ENCODE results near the gene NOTUM.

The NOTUM gene

DNA sequence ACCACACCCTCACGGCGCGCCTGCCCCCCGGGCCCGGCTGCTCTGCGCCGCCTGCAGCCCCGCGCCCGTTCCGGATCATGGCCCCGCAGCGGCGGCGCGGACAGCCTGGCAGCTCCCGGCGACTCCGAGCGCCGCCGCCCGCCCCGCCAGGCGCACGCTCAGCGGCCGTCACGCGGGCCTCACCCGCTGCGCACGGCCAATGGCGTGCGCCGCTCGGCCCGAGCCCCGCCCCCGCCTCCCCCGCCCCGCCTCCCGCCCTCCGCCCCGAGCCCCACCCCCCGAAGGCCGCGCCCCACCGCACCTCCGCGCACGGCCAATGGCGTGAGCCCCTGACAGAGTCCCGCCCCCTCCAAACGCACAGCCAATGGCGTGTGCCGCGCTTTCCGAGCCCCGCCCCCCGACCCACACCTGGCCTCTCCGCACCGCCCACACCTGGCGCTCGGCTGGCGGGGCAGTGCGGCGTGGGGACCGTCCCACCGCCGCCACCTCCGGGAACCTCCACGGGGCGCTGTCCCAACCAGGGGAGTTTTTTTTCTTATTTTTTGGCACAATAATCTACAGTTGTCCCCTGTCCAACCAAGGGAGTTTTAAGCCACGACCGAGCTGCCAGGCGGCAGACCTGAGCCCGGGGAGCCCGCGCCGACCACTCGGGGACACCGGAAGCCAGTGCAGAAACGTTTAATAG is 49.6 kb downstream of the NOTUM start, which contains the start of gene PCYT2:
TSS of gene PCYT2 (minus strand) at position 123 of the 685 bp plus-strand sequence. CDS start at position 79, 44 bp downstream.
- no peaks in the 10 kb centered on the region for H3K27me3 Mint-ChIP-seq (ENCODE audit: low read depth)
- peaks cover 17% of the 10 kb centered on the region for H3K36me3 Mint-ChIP-seq (ENCODE audit: low read depth)
- H3K4me1 Mint-ChIP-seq (ENCODE audit: low read depth), result peaks cover 15% of the 10 kb centered on the region
- H3K27ac Mint-ChIP-seq, result peak within 1 kb of the TSS; percentile 55
- peak within 1 kb of the TSS; percentile 82 for H3K4me3 Mint-ChIP-seq
- H3K9me3 Mint-ChIP-seq, result no peaks in the 10 kb centered on the region

DNA sequence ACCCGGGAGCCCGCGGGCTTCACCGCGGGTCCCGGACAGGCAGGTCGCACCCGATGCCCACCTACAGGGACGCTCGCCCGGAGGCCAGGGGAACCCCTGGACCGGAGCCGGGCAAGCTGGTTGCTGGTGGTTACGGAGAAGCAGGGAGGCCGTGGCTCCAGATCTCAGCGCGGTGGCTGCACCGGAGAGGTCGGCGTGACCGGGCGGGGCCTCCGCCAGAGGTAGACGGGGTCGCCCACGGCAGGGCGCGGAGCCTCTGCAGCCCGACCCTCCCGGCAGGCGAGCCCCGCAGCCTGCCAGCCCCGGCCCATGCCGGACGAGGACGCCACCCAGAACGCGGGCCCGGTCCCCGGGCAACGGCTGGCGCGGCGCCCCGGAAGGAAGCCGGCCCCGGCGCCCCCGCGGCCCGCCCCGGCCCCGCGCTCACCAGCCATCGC is 50.1 kb downstream of the NOTUM start:
- Mint-ChIP-seq H3K27ac (peak overlapping the region; percentile 55), H3K4me1 (ENCODE audit: low read depth) (peaks cover 14% of the 10 kb centered on the region), H3K4me3 (peak overlapping the region; percentile 82), H3K9me3 (no peaks in the 10 kb centered on the region), H3K27me3 (ENCODE audit: low read depth) (no peaks in the 10 kb centered on the region), H3K36me3 (ENCODE audit: low read depth) (peaks cover 14% of the 10 kb centered on the region)

DNA sequence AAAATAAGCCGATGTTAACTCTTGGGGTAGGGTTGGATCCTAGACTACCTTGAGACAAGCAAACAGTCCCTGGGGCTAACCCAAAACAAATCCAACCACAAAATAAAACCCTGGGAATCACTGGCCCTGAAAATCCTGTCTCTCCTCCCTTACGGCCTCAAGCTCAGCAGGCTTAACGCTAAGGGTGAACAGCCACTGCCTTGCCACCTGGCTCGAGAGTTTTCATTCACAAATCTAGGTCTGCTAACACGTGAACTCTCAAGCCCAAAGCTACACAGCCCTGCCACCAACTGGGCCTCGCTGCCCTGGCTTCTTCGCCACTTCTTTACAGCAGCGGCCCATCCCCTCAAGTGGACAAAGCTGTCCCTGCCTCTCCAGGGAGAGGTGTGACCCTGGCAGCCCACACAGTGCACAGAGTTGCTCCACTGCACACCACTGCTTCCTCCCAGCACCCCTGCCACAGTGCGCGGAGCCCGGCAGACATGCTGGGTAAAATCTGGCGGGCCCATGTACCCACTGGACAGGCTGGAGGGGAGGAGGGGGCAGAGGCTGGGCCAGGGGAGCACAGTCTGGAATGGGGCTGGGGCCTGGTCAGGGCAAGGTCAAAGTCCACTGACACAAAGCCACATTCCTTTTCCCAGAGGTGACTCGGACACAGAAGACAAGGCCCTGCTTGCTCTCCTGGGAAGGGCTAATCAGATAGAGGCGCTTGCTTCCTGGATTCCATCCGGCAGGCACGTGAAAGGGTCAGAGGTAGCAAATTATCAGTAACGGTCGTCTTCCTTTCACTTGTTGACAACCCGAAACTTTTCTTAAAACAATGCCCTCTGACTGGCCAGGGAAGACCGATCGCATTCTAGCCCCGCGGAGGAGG is 50.8 kb downstream of the NOTUM start:
- Mint-ChIP-seq H3K4me3 (peak overlapping the region; percentile 82), H3K27me3 (ENCODE audit: low read depth) (no peaks in the 10 kb centered on the region), H3K9me3 (no peaks in the 10 kb centered on the region), H3K4me1 (ENCODE audit: low read depth) (peaks cover 12% of the 10 kb centered on the region), H3K27ac (peak overlapping the region; percentile 55), H3K36me3 (ENCODE audit: low read depth) (peaks cover 13% of the 10 kb centered on the region)

DNA sequence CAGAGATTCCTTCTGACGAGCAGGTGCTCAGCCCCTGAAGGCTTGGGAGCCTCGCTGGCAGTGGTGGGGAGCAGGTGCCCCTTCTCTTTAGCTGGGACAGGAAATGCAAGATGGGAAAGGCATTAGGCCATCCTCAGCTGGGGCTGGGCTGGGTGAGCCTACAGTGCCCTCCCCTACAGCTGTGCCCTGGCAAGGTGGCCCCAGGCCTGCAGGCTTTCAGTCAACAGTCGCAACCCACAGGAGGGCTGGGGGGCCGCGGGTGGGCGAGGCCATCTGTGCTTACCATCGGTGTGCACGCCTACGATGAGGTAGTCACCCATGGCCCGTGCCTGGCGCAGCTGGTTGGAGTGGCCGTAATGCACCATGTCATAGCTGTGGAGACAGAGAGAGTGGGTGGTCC is 51.8 kb downstream of the NOTUM start:
- no peaks in the 10 kb centered on the region for H3K27me3 Mint-ChIP-seq (ENCODE audit: low read depth)
- peaks cover 10% of the 10 kb centered on the region for H3K36me3 Mint-ChIP-seq (ENCODE audit: low read depth)
- no peak overlapping the region for H3K27ac Mint-ChIP-seq
- H3K4me3 Mint-ChIP-seq, result peak overlapping the region; percentile 44
- peaks cover 12% of the 10 kb centered on the region for H3K4me1 Mint-ChIP-seq (ENCODE audit: low read depth)
- no peaks in the 10 kb centered on the region for H3K9me3 Mint-ChIP-seq

DNA sequence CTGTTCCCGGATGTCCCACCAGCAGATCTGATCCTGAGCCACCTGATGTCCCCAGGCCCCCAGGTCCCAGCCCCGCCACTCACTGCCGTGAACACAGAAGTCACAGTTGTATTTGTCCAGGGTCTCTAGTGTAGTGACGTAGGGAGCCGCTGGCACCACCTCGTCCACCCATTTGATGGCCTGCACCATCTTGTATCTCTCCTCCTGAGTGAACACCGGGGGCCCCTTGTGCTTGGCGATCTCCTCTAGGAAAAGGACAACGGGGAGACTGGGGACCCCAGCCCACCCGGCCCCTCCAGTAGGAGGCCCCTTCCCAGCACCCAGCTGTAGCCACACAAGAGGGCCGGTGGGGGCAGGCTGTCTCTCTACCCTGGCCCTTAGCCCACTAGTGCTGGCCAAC is 52.2 kb downstream of the NOTUM start:
- Mint-ChIP-seq H3K27me3 (ENCODE audit: low read depth) (no peaks in the 10 kb centered on the region), H3K4me3 (peak overlapping the region; percentile 44), H3K9me3 (no peaks in the 10 kb centered on the region), H3K4me1 (ENCODE audit: low read depth) (peaks cover 12% of the 10 kb centered on the region), H3K36me3 (ENCODE audit: low read depth) (peaks cover 10% of the 10 kb centered on the region), H3K27ac (no peak overlapping the region)

DNA sequence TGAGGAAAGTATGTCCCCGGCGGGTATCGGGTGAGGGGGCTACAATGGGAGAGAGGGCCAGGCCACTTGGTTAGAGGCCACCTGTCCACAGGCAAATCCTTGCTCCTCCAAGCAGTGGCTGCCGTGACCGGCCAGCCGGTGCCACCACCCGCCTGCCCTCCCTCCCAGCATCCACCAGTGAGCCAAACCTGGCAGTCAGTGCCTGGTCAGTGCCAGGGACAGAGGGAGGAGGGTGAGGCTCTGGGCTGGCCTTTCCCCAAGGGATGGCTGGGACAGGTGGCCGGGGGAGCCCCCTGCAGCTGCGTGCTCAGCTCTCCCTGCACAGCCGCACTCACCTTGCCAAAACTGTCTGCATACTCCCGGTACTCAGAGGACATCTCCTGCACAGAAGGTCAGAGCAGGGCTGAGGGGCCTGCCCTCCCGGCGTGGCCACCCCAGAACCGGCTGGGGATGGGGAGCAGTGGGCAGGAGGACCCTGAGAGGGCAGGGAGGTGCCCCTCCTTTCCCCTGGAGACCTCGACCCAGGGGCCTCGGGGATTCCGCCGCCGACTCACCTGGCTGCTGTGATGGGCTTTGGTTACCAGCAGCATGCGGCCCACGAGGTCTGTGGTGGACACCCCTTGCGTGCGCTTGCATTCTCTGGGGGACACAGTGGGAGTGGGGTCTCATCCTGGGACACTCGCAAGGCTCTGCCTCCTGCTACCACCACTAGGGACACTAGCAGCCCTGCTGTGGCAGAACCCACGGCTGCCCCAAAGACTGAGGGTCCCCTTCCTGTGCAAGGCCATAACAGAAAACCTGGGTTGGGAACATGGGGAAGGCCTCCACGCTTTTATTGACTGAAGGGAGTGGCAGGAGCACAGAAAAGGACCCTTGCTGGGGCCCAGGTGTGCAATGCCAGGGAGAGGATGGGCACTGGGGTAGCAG is 53.5 kb downstream of the NOTUM start:
- peaks cover 5% of the 10 kb centered on the region for H3K36me3 Mint-ChIP-seq (ENCODE audit: low read depth)
- H3K4me3 Mint-ChIP-seq, result no peak overlapping the region
- no peak overlapping the region for H3K27ac Mint-ChIP-seq
- no peaks in the 10 kb centered on the region for H3K9me3 Mint-ChIP-seq
- no peaks in the 10 kb centered on the region for H3K27me3 Mint-ChIP-seq (ENCODE audit: low read depth)
- H3K4me1 Mint-ChIP-seq (ENCODE audit: low read depth), result peaks cover 8% of the 10 kb centered on the region

DNA sequence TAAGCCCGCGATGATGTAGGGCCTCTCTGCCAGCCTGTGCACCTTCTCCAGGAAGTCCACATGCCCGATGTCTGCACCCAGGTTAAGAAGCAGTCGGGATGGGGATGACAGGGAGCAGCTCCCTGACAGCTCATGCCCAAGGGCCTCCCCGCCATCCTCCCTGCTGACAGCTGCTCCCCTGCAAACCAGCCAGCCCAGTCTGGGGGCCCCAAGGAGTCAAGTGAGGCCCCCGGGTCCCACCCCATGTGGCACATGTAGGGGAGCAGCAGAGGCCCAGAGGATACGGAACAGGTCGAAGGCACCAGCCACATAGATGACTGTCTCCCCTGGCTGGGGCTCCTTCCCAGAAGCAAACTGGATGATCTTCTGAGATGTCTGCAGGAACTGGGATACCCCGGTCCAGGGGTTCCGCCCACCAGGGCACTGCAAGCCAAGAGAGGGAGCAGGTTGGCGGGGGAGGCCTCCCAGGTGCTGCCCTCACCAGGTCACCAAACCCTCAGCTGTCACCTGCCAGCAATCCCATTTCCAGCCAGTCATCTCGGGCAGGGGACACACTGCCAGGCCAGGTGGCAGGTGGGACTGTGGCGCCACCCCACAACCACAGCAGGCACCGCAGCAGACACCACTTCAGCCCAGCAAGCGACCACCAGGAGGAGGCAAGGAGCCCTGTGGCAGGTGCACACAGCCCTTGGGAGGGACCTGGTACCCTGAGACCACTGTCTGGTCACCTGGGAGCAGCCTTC is 54.3 kb downstream of the NOTUM start:
- no peak overlapping the region for H3K4me3 Mint-ChIP-seq
- H3K4me1 Mint-ChIP-seq (ENCODE audit: low read depth), result peaks cover 4% of the 10 kb centered on the region
- no peak overlapping the region for H3K27ac Mint-ChIP-seq
- H3K36me3 Mint-ChIP-seq (ENCODE audit: low read depth), result peaks cover 3% of the 10 kb centered on the region
- no peaks in the 10 kb centered on the region for H3K9me3 Mint-ChIP-seq
- H3K27me3 Mint-ChIP-seq (ENCODE audit: low read depth), result no peaks in the 10 kb centered on the region

DNA sequence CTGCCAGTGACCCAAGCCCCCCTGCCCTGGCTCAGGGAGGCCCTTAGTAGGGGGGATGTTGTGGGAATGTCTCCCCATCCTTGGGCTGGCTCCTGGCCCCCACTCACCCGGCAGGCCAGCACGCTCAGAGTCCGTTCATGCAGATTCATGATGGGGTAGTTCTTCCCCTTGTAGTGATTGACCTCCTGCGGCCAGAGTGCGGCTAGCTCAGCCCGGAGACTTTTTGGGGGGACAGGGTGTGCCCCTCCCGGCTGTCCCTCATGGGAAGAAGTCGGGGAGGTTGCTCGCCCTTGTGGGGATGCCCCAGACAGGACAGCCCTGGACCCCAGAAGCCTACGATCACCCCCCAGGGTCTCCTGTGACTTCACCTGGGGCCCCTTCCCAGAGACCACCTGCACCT is 55.0 kb downstream of the NOTUM start:
- Mint-ChIP-seq H3K27me3 (ENCODE audit: low read depth) (peaks cover 5% of the 10 kb centered on the region), H3K36me3 (ENCODE audit: low read depth) (peaks cover 5% of the 10 kb centered on the region), H3K27ac (no peak overlapping the region), H3K9me3 (no peaks in the 10 kb centered on the region), H3K4me3 (no peak overlapping the region), H3K4me1 (ENCODE audit: low read depth) (peaks cover 5% of the 10 kb centered on the region)

DNA sequence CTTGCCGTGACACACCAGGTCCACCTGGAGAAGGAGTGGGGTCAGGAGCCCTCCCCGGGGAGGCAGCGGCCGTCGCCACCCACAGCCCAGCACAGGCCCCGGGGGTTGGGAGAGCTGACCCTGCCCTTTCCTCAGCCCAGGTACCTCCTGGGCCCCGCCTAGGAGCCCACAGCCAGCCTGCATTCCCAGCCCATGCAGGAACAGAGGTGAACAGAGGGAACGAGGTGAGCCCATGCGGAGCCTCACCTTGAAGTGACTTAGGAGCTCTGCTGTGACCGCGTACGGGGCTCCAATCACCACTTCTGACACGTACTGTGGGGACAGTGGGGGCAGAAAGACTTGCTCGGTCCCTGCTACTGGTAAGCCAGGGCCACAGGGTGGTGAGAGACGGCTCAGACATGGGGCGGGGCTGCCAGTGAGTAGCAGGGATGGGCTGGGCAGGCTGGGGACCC is 55.5 kb downstream of the NOTUM start:
- Mint-ChIP-seq H3K27ac (no peak overlapping the region), H3K36me3 (ENCODE audit: low read depth) (peaks cover 5% of the 10 kb centered on the region), H3K4me1 (ENCODE audit: low read depth) (peaks cover 5% of the 10 kb centered on the region), H3K27me3 (ENCODE audit: low read depth) (peaks cover 8% of the 10 kb centered on the region), H3K4me3 (no peak overlapping the region), H3K9me3 (no peaks in the 10 kb centered on the region)

DNA sequence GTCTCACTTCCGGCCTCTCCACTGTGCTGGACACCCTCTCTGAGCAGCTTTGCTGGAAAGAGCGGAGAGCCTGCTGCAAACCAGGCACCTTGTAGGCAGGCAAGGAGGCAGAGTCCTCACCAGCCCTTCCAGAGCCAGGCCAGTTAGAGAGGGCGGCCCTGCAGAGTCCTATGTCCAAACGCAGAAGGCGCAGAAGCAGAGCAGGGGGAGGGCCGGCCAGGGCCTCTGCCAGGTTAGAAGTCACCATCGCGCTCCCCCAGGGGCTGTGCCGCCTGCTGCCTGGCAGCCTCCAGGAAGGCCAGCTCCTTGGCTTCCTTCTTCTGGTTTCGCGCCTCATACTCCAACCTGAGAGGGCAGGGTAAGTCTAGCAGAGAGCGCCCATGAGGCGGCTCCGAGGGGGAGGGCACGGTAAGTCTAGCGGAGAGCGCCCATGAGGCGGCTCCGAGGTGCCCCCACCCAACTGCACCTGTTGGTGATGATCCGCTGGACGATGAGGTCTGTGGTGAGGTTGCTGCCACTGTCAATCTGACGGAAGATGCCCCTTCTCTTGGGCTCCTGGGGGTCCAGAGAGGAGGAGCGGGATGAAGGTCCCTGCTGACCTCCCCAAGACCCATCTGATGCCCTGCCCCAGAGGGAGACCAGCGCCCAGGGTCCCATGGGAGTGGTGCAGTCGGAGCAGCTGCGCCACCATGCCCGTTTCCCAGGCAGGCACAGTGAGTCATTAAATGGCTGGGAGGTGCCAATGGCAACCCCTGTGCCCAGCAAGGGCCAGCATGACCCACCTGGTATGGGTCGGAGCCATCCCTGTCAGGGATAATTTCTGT is 56.2 kb downstream of the NOTUM start:
- no peaks in the 10 kb centered on the region for H3K9me3 Mint-ChIP-seq
- no peak overlapping the region for H3K4me3 Mint-ChIP-seq
- peaks cover 8% of the 10 kb centered on the region for H3K27me3 Mint-ChIP-seq (ENCODE audit: low read depth)
- peaks cover 5% of the 10 kb centered on the region for H3K36me3 Mint-ChIP-seq (ENCODE audit: low read depth)
- peaks cover 2% of the 10 kb centered on the region for H3K4me1 Mint-ChIP-seq (ENCODE audit: low read depth)
- H3K27ac Mint-ChIP-seq, result no peak overlapping the region

DNA sequence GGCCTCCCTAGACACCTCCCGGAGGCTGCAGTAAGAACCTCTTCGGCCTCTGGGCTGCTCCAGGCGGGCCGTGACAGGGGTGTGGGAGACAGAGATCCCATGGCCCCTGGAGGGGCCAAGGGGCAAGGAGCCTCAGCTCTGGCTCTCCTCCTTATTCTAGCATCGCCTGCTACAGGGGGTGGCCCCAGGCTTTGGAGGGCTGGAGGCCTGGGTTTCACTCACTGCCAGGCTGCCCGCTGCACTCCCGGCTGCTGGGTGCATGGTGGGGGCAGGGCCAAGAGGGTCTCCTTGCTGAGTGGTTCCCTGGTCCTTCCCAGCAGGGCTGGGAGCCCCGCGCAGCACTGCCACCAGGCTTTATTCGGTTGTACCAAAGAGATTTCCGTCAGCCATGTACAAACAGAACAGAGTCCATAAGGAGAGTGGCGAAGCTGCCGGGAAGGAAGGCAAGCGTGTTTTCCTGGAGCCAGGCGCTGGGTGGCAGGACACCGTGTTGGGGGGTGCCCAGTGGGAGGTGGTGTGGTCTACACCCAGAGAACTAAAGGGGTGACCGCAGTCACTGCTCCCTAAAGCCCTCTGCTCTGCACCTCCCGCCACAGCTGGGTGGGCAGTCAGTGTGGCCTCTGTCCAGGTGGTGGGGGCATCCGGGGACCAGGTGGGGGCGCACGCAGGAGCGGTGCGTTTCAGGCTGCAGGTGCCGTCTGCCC is 56.9 kb downstream of the NOTUM start:
- Mint-ChIP-seq H3K27me3 (ENCODE audit: low read depth) (peaks cover 8% of the 10 kb centered on the region), H3K36me3 (ENCODE audit: low read depth) (peaks cover 6% of the 10 kb centered on the region), H3K9me3 (no peaks in the 10 kb centered on the region), H3K27ac (no peak overlapping the region), H3K4me1 (ENCODE audit: low read depth) (peaks cover 2% of the 10 kb centered on the region), H3K4me3 (no peak overlapping the region)

DNA sequence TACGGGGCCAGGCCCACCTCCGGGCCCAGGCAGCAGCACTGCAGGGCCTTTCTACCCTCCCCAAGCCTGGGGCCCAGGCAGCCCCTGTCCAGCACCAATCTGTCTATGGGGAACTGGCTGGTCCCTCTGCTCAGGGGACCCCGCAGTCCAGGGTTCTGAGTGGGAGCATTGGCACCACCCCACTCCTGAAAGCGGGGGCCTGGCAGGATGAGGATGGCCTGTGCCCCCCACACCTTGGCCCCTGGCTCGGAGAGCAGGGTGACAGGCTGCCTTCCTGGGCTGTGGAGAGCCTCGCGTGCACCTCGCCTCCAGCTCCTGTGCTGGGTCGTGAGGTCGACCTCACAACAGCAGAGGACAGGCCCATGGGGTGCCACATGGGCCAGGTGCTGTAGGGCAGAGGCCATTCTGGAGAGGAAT is 57.6 kb downstream of the NOTUM start:
- H3K27ac Mint-ChIP-seq, result no peak overlapping the region
- H3K4me3 Mint-ChIP-seq, result no peak overlapping the region
- peaks cover 8% of the 10 kb centered on the region for H3K27me3 Mint-ChIP-seq (ENCODE audit: low read depth)
- peaks cover 6% of the 10 kb centered on the region for H3K36me3 Mint-ChIP-seq (ENCODE audit: low read depth)
- peaks cover 2% of the 10 kb centered on the region for H3K4me1 Mint-ChIP-seq (ENCODE audit: low read depth)
- no peaks in the 10 kb centered on the region for H3K9me3 Mint-ChIP-seq
